Naive thymus-derived CD4-positive, alpha-beta T cell (primary cell): ENCODE results near the gene KCTD20. TPM values are rescaled to one million over a fixed set of nuclear protein-coding genes. Genes with fewer than 3 reads are reported as not detected.

Experiments used
- ATAC-seq: fragments of 150-1000 bp; cut with Tn5 transposase; 2 replicates; pipeline ENCODE4 v1.10.0; 2021; ENCODE audit warnings: mild to moderate bottlenecking, moderate library complexity
- CTCF ChIA-PET: fragments of 350-600 bp; sonication (Branson Sonifier 250); formaldehyde crosslinking; loops from one replicate; lab custom pipeline; 2021; ENCODE audit warnings: antibody characterized with exemption; lab: Charles Lee
- POLR2A ChIA-PET: fragments of 350-600 bp; sonication (Branson Sonifier 250); formaldehyde crosslinking; loops from one replicate; lab custom pipeline; 2021; ENCODE audit warnings: antibody characterized with exemption, inconsistent platforms; lab: Charles Lee
- DNase-seq, 9 donors: peaks; one replicate each; pipeline versions ENCODE4 v3.0.0 to v3.0.0-alpha.2; 2020 to 2022; ENCODE audit warnings: mixed read lengths in 1 of 9
- H3K27ac ChIP-seq: one replicate; pipeline ENCODE4 v1.7.0; 2013; ENCODE audit warnings: mild to moderate bottlenecking, low read depth, low read length, moderate library complexity
- H3K27me3 ChIP-seq, 2 donors: one replicate each; pipeline ENCODE4 v1.7.0; 2013; ENCODE audit warnings: low read length in 2 of 2, mild to moderate bottlenecking in 2 of 2, moderate library complexity in 2 of 2; ENCODE audit not compliant: control insufficient read depth in 2 of 2, insufficient read depth in 2 of 2
- H3K36me3 ChIP-seq, 3 experiments: 1 replicate in 2 of 3; 2 replicates in 1 of 3; pipeline ENCODE4 v1.7.0; 2013; ENCODE audit warnings: low read length in 3 of 3, mild to moderate bottlenecking in 3 of 3, moderate library complexity in 1 of 3; ENCODE audit not compliant: insufficient read depth in 3 of 3, control insufficient read depth in 2 of 3
- H3K4me1 ChIP-seq, 2 donors: one replicate each; pipeline ENCODE4 v1.7.0; 2013; ENCODE audit warnings: low read length in 2 of 2, mild to moderate bottlenecking in 2 of 2, moderate library complexity in 1 of 2; ENCODE audit not compliant: control insufficient read depth in 2 of 2, insufficient read depth in 2 of 2
- H3K4me3 ChIP-seq: 2 replicates; pipeline ENCODE4 v1.7.0; 2013; ENCODE audit warnings: mild to moderate bottlenecking, low read length
- H3K9me3 ChIP-seq, 3 experiments: 1 replicate in 2 of 3; 2 replicates in 1 of 3; pipeline ENCODE4 v1.7.0; 2013; ENCODE audit warnings: low read length in 3 of 3; ENCODE audit not compliant: control insufficient read depth in 2 of 3
- H3K27ac Mint-ChIP-seq, 9 donors: one replicate each; pipeline ENCODE4 v1.8.0; 2020 to 2022; ENCODE audit warnings: mixed read lengths in 9 of 9, mild to moderate bottlenecking in 8 of 9, moderate library complexity in 5 of 9, inconsistent platforms in 2 of 9
- H3K27me3 Mint-ChIP-seq, 5 donors: one replicate each; pipeline ENCODE4 v1.8.0; 2021 to 2022; ENCODE audit warnings: mixed read lengths in 5 of 5, mild to moderate bottlenecking in 1 of 5
- H3K36me3 Mint-ChIP-seq, 5 donors: one replicate each; pipeline ENCODE4 v1.8.0; 2020 to 2022; ENCODE audit warnings: mixed read lengths in 5 of 5, mild to moderate bottlenecking in 3 of 5, inconsistent platforms in 1 of 5
- H3K4me1 Mint-ChIP-seq, 7 donors: one replicate each; pipeline ENCODE4 v1.8.0; 2020 to 2022; ENCODE audit warnings: mixed read lengths in 7 of 7, mild to moderate bottlenecking in 3 of 7, inconsistent platforms in 1 of 7
- H3K4me3 Mint-ChIP-seq, 10 donors: one replicate each; pipeline ENCODE4 v1.8.0; 2020 to 2022; ENCODE audit warnings: mild to moderate bottlenecking in 10 of 10, mixed read lengths in 10 of 10, moderate library complexity in 6 of 10, inconsistent platforms in 2 of 10
- H3K9me3 Mint-ChIP-seq, 11 donors: one replicate each; pipeline ENCODE4 v1.8.0; 2020 to 2022; ENCODE audit warnings: mixed read lengths in 11 of 11, mild to moderate bottlenecking in 4 of 11, inconsistent platforms in 1 of 11, moderate library complexity in 1 of 11
- intact Hi-C, 2 donors: fragments of 100-400 bp; cut with micrococcal nuclease; formaldehyde crosslinking; loops; one replicate each; pipeline ENCODE4 v1.15.1; 2023
- polyA plus RNA-seq, 2 donors: library from polyadenylated mRNA; unstranded; fragments of 300-500 nt; fragmentation: Illumina TruSeq; gene quantifications; one replicate each; pipeline ENCODE4 v1.2.3, GENCODE V29; 2021
- total RNA-seq, 6 experiments: library from RNA in 5 of 6; stranded (reverse) in 5 of 6; gene quantifications; 1 replicate in 5 of 6; 2 replicates in 1 of 6; pipeline ENCODE4 v1.2.3 and lab custom pipeline; 2021 to 2026

The KCTD20 gene
- total and polyA plus RNA-seq, 7 experiments from 2014 or later: 27.7 to 55.8 (median 33.1) TPM

- Mint-ChIP-seq H3K9me3 (peaks cover 0 to 13% (median 5%) of the 10 kb centered on the region in 11 donors), H3K27ac (peak overlapping the region in 1 of 9 donors; percentile 3), H3K27me3 (peaks cover 0 to 28% (median 0%) of the 10 kb centered on the region in 5 donors), H3K4me3 (peak overlapping the region in 1 of 10 donors; percentile 14), H3K36me3 (peaks cover 0 to 5% (median 4%) of the 10 kb centered on the region in 5 donors), H3K4me1 (no peaks in the 10 kb centered on the region)
- H3K4me3 ChIP-seq: no peak overlapping the region
- POLR2A ChIA-PET: no interaction called here
- CTCF ChIA-PET: interaction anchor here (0.6 kb wide), 1 partner anchor 140 kb away, joined by 3 read pairs; no protein-coding TSS in a partner anchor
- intact Hi-C loops: no loop called here
- DNase-seq: no peak
- H3K27ac ChIP-seq: no peak overlapping the region
- no peaks in the 10 kb centered on the region for H3K9me3 ChIP-seq
- ATAC-seq: no peak
- no peaks in the 10 kb centered on the region for H3K36me3 ChIP-seq
- H3K4me1 ChIP-seq: no peaks in the 10 kb centered on the region
- H3K27me3 ChIP-seq: no peaks in the 10 kb centered on the region
Measured at GRCh38 chr6:36413489-36414480, 29.0 kb upstream of the KCTD20 start.

DNA sequence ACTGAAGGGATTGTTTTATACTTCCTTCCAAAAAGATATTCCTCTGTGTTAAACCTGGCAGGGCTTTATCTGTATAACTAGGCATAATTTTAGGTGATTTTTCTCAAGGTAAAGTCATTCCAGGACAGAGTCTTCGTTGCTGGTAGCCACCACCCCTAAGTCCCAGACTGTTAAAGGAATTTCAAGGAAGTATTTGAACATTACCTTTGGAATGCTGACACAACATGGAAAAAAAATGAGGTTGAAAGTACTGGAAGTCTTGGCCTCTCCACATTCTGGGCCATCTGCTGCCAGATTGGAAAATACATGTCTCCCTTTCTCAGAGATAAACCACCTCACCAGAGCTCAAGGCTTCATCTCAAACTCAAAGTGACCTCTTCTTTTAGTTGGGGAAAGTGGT, 28.3 kb upstream of the KCTD20 start:
- CTCF ChIA-PET: interaction anchor here (0.6 kb wide), 1 partner anchor 139 kb away, joined by 3 read pairs; no protein-coding TSS in a partner anchor
- Mint-ChIP-seq H3K27me3 (peaks cover 0 to 23% (median 0%) of the 10 kb centered on the region in 5 donors), H3K4me1 (no peaks in the 10 kb centered on the region), H3K4me3 (no peak overlapping the region), H3K9me3 (peaks cover 0 to 13% (median 5%) of the 10 kb centered on the region in 11 donors), H3K27ac (no peak overlapping the region), H3K36me3 (peaks cover 0 to 5% (median 4%) of the 10 kb centered on the region in 5 donors)
- H3K27ac ChIP-seq: no peak overlapping the region
- no peak overlapping the region for H3K4me3 ChIP-seq
- no peaks in the 10 kb centered on the region for H3K27me3 ChIP-seq
- DNase-seq: no peak
- POLR2A ChIA-PET: no interaction called here
- ATAC-seq: no peak
- no peaks in the 10 kb centered on the region for H3K4me1 ChIP-seq
- H3K36me3 ChIP-seq: no peaks in the 10 kb centered on the region
- no peaks in the 10 kb centered on the region for H3K9me3 ChIP-seq
- intact Hi-C loops: no loop called here

DNA sequence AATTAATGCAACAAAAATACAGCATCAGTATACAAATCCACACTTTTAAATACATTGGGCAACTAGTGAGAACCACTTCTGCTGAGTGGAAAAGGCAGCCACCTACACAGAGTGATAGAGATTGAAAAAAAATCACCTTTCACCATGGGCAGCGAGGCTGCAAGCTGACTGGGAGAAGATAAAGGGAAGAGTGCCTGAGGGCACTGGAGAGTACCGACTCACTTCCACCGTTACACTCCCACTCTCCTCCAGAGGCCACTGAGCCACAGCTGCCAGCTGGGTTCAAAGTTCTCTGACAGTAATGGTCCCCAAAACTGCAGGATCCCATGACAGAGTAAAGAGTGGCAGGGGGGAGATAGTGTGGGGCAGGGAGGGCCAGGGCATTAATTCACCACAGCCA, 24.2 kb upstream of the KCTD20 start:
- no peaks in the 10 kb centered on the region for H3K27me3 ChIP-seq
- intact Hi-C loops: no loop called here
- no peaks in the 10 kb centered on the region for H3K9me3 ChIP-seq
- DNase-seq (no peak), ATAC-seq (no peak)
- CTCF ChIA-PET: interaction anchor here (1.0 kb wide), 1 partner anchor 260 kb away, joined by 3 read pairs; the partner anchor contains the start of gene CDKN1A
- no peak overlapping the region for H3K27ac ChIP-seq
- H3K36me3 ChIP-seq: no peaks in the 10 kb centered on the region
- H3K4me3 ChIP-seq: no peak overlapping the region
- Mint-ChIP-seq H3K36me3 (no peaks in the 10 kb centered on the region), H3K9me3 (peaks cover 0 to 2% (median 0%) of the 10 kb centered on the region in 11 donors), H3K27ac (no peak overlapping the region), H3K27me3 (peaks cover 0 to 9% (median 0%) of the 10 kb centered on the region in 5 donors), H3K4me3 (no peak overlapping the region), H3K4me1 (peaks cover 6 to 15% (median 12%) of the 10 kb centered on the region in 7 donors)
- peaks cover 0 to 6% of the 10 kb centered on the region in 2 donors for H3K4me1 ChIP-seq
- POLR2A ChIA-PET: interaction anchor here (0.7 to 1.6 kb wide), 4 partner anchors 135 to 180 kb away, joined by 3 to 4 read pairs (median 4); no protein-coding TSS in a partner anchor

DNA sequence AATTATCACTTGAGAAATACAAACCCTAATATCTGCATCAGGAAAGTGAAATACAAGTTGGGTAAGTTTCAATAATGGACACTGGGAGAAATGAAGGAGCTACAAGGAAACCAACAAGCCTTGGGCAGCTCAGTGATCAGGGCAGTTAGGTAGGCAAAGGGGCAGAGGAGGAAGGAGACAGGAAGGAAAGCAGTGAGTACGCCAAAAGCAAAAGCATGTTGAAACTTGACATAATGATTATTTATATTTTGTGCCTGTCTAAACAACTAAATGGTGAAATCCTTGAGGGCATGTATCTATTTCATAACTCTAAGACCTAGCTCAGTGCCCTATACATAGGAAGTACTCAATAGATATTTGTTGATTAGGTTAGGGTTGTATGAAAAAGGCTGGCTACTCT, 23.5 kb upstream of the KCTD20 start:
- ChIA-PET CTCF (interaction anchor here (0.9 kb wide), 1 partner anchor 160 kb away, joined by 4 read pairs; no protein-coding TSS in a partner anchor), POLR2A (interaction anchor here (1.1 to 1.6 kb wide), 3 partner anchors 160 to 179 kb away, joined by 3 to 4 read pairs (median 3); no protein-coding TSS in a partner anchor)
- H3K4me1 Mint-ChIP-seq: peaks cover 10 to 21% (median 18%) of the 10 kb centered on the region in 7 donors
- peak overlapping the region in 1 of 10 donors; percentile 13 for H3K4me3 Mint-ChIP-seq
- Histone ChIP-seq H3K36me3 (no peaks in the 10 kb centered on the region), H3K4me1 (peaks cover 0 to 10% of the 10 kb centered on the region in 2 donors), H3K27me3 (no peaks in the 10 kb centered on the region), H3K27ac (no peak overlapping the region), H3K9me3 (no peaks in the 10 kb centered on the region), H3K4me3 (no peak overlapping the region)
- no peak for ATAC-seq
- intact Hi-C loops: no loop called here
- DNase-seq: no peak
- no peaks in the 10 kb centered on the region for H3K9me3 Mint-ChIP-seq
- peaks cover 0 to 6% (median 0%) of the 10 kb centered on the region in 5 donors for H3K27me3 Mint-ChIP-seq
- H3K36me3 Mint-ChIP-seq: no peaks in the 10 kb centered on the region
- H3K27ac Mint-ChIP-seq: no peak overlapping the region

- ATAC-seq (no peak), DNase-seq (no peak)
- no peaks in the 10 kb centered on the region for H3K27me3 Mint-ChIP-seq
- no peaks in the 10 kb centered on the region for H3K9me3 ChIP-seq
- H3K27me3 ChIP-seq: no peaks in the 10 kb centered on the region
- no peaks in the 10 kb centered on the region for H3K36me3 ChIP-seq
- H3K4me3 ChIP-seq: peak overlapping the region; percentile 70
- H3K27ac Mint-ChIP-seq: peak overlapping the region; percentile 84 to 97 (median 93)
- peak overlapping the region; percentile 75 for H3K27ac ChIP-seq
- ChIA-PET CTCF (interaction anchor here (0.9 to 1.8 kb wide), 10 partner anchors 17 to 256 kb away, joined by 3 to 10 read pairs (median 4); partner anchors contain the start of gene CDKN1A), POLR2A (interaction anchor here (0.7 to 1.9 kb wide), 16 partner anchors 20 to 256 kb away, joined by 3 to 9 read pairs (median 4); partner anchors contain the start of genes CDKN1A, KCTD20, PXT1 and SRSF3)
- no peaks in the 10 kb centered on the region for H3K36me3 Mint-ChIP-seq
- intact Hi-C loops: loop anchor here (1.0 to 5.0 kb wide), 12 partner anchors 20 to 1275 kb away; partner anchors contain the start of genes SRSF3 (in 2 of the 2), STK38 (in 2 of the 2), CDKN1A (in 1 of the 2) and KCTD20 (in 1 of the 2)
- H3K9me3 Mint-ChIP-seq: no peaks in the 10 kb centered on the region
- peak overlapping the region; percentile 85 to 96 (median 94) for H3K4me3 Mint-ChIP-seq
- peaks cover 0 to 10% of the 10 kb centered on the region in 2 donors for H3K4me1 ChIP-seq
- peaks cover 10 to 21% (median 18%) of the 10 kb centered on the region in 7 donors for H3K4me1 Mint-ChIP-seq
Measured at GRCh38 chr6:36422714-36423100, 20.1 kb upstream of the KCTD20 start.
